K562 (cell line): ENCODE results near the gene MCMBP. TPM values are rescaled to one million over a fixed set of nuclear protein-coding genes. Genes with fewer than 3 reads are reported as not detected.

Source experiments
- BDP1 ChIP-seq: IDR thresholded peaks from 3 replicates; pipeline ENCODE4 v1.6.1; 2011; ENCODE audit not compliant: insufficient read length, insufficient read depth
- BHLHE40 ChIP-seq: IDR thresholded peaks from 2 replicates; pipeline ENCODE4 v1.6.1; 2011; ENCODE audit warnings: low read length, improper control_type of control experiment
- CHD2 ChIP-seq: IDR thresholded peaks from 2 replicates; pipeline ENCODE4 v1.6.1; 2011; ENCODE audit warnings: low read depth, low read length
- E2F3 ChIP-seq: fragments of 250-450 bp; sonication (Bioruptor Pico); IDR thresholded peaks from 2 replicates; pipeline ENCODE4 v1.4.0; 2020; ENCODE audit warnings: mild to moderate bottlenecking
- FOSL1 ChIP-seq: fragments of 200-800 bp; sonication (Bioruptor generic); conservative IDR thresholded peaks from 2 replicates; pipeline ENCODE4 v1.6.1; 2016; ENCODE audit warnings: missing genetic modification characterization, missing compliant biosample characterization
- GABPA ChIP-seq: fragments of 200-800 bp; sonication (Bioruptor generic); conservative IDR thresholded peaks from 2 replicates; pipeline ENCODE4 v1.6.1; 2016; ENCODE audit warnings: low read depth, missing genetic modification characterization, missing compliant biosample characterization
- HNRNPLL ChIP-seq: fragments of 200-400 bp; formaldehyde crosslinking; IDR thresholded peaks from 2 replicates; pipeline ENCODE4 v1.6.1; 2017; ENCODE audit warnings: low read length, low read depth, mild to moderate bottlenecking; ENCODE audit not compliant: poor library complexity, severe bottlenecking
- JUND ChIP-seq, 2 experiments: IDR thresholded peaks; 2 replicates in 1 of 2; 3 replicates in 1 of 2; pipeline ENCODE4 v1.6.1; 2011; ENCODE audit warnings: borderline replicate concordance in 2 of 2, low read depth in 2 of 2, low read length in 2 of 2, improper control_type of control experiment in 1 of 2, missing biosample characterization in 1 of 2, missing genetic modification characterization in 1 of 2, missing genetic modification reagents in 1 of 2
- MAZ ChIP-seq, 2 experiments: fragments of 450-650 bp in 1 of 2; sonication (generic) in 1 of 2; formaldehyde crosslinking; IDR thresholded peaks in 1 of 2; conservative IDR thresholded peaks in 1 of 2; 2 replicates each; pipeline versions ENCODE4 v1.4.0 to v1.5.0; 2020; ENCODE audit warnings: mild to moderate bottlenecking in 1 of 2, missing genetic modification reagents in 1 of 2
- NCOA4 ChIP-seq: fragments of 450-650 bp; IDR thresholded peaks from 2 replicates; pipeline ENCODE4 v1.6.1; 2018; ENCODE audit warnings: mild to moderate bottlenecking; ENCODE audit not compliant: partially characterized antibody
- NFATC3 ChIP-seq: fragments of 450-650 bp; IDR thresholded peaks from 2 replicates; pipeline ENCODE4 v1.6.1; 2017; ENCODE audit warnings: mild to moderate bottlenecking
- NFE2 ChIP-seq: IDR thresholded peaks from 2 replicates; pipeline ENCODE4 v1.6.1; 2014; ENCODE audit warnings: antibody characterized with exemption, low read depth
- NONO ChIP-seq, 2 experiments: fragments of 200-400 bp in 1 of 2; fragments of 450-650 bp in 1 of 2; formaldehyde crosslinking in 1 of 2; IDR thresholded peaks; 2 replicates each; pipeline ENCODE4 v1.6.1; 2017; ENCODE audit warnings: low read depth in 2 of 2, mild to moderate bottlenecking in 2 of 2, moderate library complexity in 2 of 2, low read length in 1 of 2
- PCBP1 ChIP-seq: fragments of 200-400 bp; formaldehyde crosslinking; IDR thresholded peaks from 2 replicates; pipeline ENCODE4 v1.6.1; 2018; ENCODE audit warnings: mild to moderate bottlenecking, low read depth, low read length; ENCODE audit not compliant: poor library complexity, severe bottlenecking
- POLR2G ChIP-seq: fragments of 200-400 bp; formaldehyde crosslinking; IDR thresholded peaks from 2 replicates; pipeline ENCODE4 v1.6.1; 2017; ENCODE audit warnings: low read depth, mild to moderate bottlenecking, antibody characterized with exemption, low read length, moderate library complexity
- SRF ChIP-seq, 2 experiments: fragments of 250-450, 450-650 bp in 1 of 2; sonication (Bioruptor Pico) in 1 of 2; sonication (generic) in 1 of 2; formaldehyde crosslinking; IDR thresholded peaks; 2 replicates each; pipeline versions ENCODE4 v1.5.0 to v1.5.1; 2020 to 2022; ENCODE audit warnings: mild to moderate bottlenecking in 1 of 2, missing genetic modification reagents in 1 of 2
- U2AF2 ChIP-seq: fragments of 200-400 bp; formaldehyde crosslinking; optimal IDR thresholded peaks from 2 replicates; pipeline ENCODE3; 2017; ENCODE audit warnings: low read depth, mild to moderate bottlenecking, low read length
- polyA plus RNA-seq, 8 experiments: library from polyadenylated mRNA; depleted of rRNA in 4 of 8; stranded (reverse) in 5 of 8; unstranded in 3 of 8; fragments of >200 nt; fragmentation: Nextera tagmentation in 2 of 8; fragmentation: Illumina TruSeq in 1 of 8; extraction: Ambion mirVana in 2 of 8; extraction: Trizol in 1 of 8; gene quantifications; 2 replicates each; pipeline versions ENCODE4 v1.2.1 to v1.2.3, GENCODE V29; 2011 to 2014; ENCODE audit warnings: inconsistent platforms in 1 of 8, missing spikeins in 1 of 8
- total RNA-seq, 7 experiments: library from RNA; depleted of rRNA in 6 of 7; stranded (reverse); fragments of >200 nt in 6 of 7; fragmentation: Illumina TruSeq in 2 of 7; extraction: Trizol in 2 of 7; gene quantifications; 2 replicates each; pipeline versions ENCODE4 v1.2.1 to v1.2.3, GENCODE V29; 2011 to 2021; ENCODE audit warnings: low replicate concordance in 1 of 7
- TF ChIP-seq, protein P1 (sequence below): IDR thresholded peaks from 2 replicates; pipeline ENCODE4 v1.6.1; 2012; ENCODE audit warnings: low read depth, low read length, improper control_type of control experiment, borderline replicate concordance
- TF ChIP-seq, protein P2 (sequence below): sonication (generic); formaldehyde crosslinking; IDR thresholded peaks from 2 replicates; pipeline ENCODE4 v1.8.1; 2023; ENCODE audit warnings: mild to moderate bottlenecking, missing genetic modification reagents, moderate library complexity
- TF ChIP-seq, protein P3 (sequence below): sonication (generic); formaldehyde crosslinking; IDR thresholded peaks from 2 replicates; pipeline ENCODE4 v1.9.0; 2022; ENCODE audit warnings: mild to moderate bottlenecking, missing genetic modification reagents
- TF ChIP-seq, protein P4 (sequence below), 2 experiments: IDR thresholded peaks; 2 replicates each; pipeline ENCODE4 v1.6.1; 2011; ENCODE audit warnings: borderline replicate concordance in 1 of 2, control low read depth in 1 of 2, low read depth in 1 of 2, low read length in 1 of 2, mild to moderate bottlenecking in 1 of 2, mixed read lengths in 1 of 2, moderate library complexity in 1 of 2; ENCODE audit not compliant: insufficient read depth in 1 of 2, insufficient read length in 1 of 2, poor library complexity in 1 of 2, severe bottlenecking in 1 of 2; ENCODE audit errors: extremely low read depth in 1 of 2
- TF ChIP-seq, protein P5 (sequence below): sonication (generic); formaldehyde crosslinking; IDR thresholded peaks from 2 replicates; pipeline ENCODE4 v1.8.0; 2022; ENCODE audit warnings: mild to moderate bottlenecking, low read depth, missing genetic modification reagents

Gene MCMBP
- total and polyA plus RNA-seq, 9 of the 15 experiments (the other 6 are each of a cell fraction or from before 2014, with no cell fraction given): 11.2 to 74.3 (median 50.5) TPM

DNA sequence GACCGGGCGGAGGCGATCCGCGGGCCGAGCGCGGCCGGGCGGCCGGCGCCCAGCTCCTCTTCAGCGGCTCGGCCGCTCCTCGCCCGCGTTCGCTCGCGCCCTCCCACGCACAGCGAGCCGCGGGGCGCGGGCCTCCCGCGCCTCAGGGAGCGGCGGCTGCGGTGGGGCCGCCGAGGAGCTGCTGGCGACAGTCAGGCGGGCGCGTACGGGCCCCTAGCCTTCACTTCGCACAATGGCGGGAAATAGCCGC, at the start of gene MCMBP (continued):
- TF ChIP-seq BHLHE40 (no peak), U2AF2 (no peak), CHD2 (no peak), GABPA (0 out of 2 replicates have a peak, but pooled peaks have one; percentile 28), NONO (IDR thresholded peaks at IDR 0.05; ENCODE audit: low read depth in 2 of 2, low read length in 1 of 2) (peak; percentile 37 to 75; a peak in 1 of 4 replicates), POLR2G (peak; percentile 89), PCBP1 (no peak), BDP1 (no peak), FOSL1 (0 out of 2 replicates have a peak, but pooled peaks have one; percentile 20), JUND (IDR thresholded peaks at IDR 0.05; ENCODE audit: borderline replicate concordance, low read depth, low read length) (no peak), JUND (tag; IDR thresholded peaks at IDR 0.05; ENCODE audit: borderline replicate concordance, low read depth, low read length) (no peak), E2F3 (CRISPR knock-in tag) (no peak; the same call in 1 of the 2 replicates), HNRNPLL (no peak), NFE2 (no peak), NFATC3 (no peak), NCOA4 (no peak), MAZ (CRISPR knock-in tag; conservative IDR thresholded peaks at IDR 0.05 in 1 of 2, IDR thresholded peaks at IDR 0.05 in 1 of 2) (no peak; a peak in 1 of 4 replicates), SRF (CRISPR knock-in tag; IDR thresholded peaks at IDR 0.05) (no peak)
- TF ChIP-seq, protein P1, sequence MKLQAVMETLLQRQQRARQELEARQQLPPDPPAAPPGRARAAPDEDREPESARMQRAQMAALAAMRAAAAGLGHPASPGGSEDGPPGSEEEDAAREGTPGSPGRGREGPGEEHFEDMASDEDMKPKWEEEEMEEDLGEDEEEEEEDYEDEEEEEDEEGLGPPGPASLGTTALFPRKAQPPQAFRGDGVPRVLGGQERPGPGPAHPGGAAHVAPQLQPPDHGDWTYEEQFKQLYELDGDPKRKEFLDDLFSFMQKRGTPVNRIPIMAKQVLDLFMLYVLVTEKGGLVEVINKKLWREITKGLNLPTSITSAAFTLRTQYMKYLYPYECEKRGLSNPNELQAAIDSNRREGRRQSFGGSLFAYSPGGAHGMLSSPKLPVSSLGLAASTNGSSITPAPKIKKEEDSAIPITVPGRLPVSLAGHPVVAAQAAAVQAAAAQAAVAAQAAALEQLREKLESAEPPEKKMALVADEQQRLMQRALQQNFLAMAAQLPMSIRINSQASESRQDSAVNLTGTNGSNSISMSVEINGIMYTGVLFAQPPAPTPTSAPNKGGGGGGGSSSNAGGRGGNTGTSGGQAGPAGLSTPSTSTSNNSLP: no peak
- TF ChIP-seq, protein P2, sequence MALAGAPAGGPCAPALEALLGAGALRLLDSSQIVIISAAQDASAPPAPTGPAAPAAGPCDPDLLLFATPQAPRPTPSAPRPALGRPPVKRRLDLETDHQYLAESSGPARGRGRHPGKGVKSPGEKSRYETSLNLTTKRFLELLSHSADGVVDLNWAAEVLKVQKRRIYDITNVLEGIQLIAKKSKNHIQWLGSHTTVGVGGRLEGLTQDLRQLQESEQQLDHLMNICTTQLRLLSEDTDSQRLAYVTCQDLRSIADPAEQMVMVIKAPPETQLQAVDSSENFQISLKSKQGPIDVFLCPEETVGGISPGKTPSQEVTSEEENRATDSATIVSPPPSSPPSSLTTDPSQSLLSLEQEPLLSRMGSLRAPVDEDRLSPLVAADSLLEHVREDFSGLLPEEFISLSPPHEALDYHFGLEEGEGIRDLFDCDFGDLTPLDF (CRISPR knock-in tag): no peak
- TF ChIP-seq, protein P3, sequence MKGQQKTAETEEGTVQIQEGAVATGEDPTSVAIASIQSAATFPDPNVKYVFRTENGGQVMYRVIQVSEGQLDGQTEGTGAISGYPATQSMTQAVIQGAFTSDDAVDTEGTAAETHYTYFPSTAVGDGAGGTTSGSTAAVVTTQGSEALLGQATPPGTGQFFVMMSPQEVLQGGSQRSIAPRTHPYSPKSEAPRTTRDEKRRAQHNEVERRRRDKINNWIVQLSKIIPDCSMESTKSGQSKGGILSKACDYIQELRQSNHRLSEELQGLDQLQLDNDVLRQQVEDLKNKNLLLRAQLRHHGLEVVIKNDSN (CRISPR knock-in tag): no peak
- TF ChIP-seq, protein P4, sequence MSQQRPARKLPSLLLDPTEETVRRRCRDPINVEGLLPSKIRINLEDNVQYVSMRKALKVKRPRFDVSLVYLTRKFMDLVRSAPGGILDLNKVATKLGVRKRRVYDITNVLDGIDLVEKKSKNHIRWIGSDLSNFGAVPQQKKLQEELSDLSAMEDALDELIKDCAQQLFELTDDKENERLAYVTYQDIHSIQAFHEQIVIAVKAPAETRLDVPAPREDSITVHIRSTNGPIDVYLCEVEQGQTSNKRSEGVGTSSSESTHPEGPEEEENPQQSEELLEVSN (IDR thresholded peaks at IDR 0.05; ENCODE audit: borderline replicate concordance in 1 of 2, extremely low read depth in 1 of 2, insufficient read depth in 1 of 2, insufficient read length in 1 of 2, low read depth in 1 of 2, low read length in 1 of 2, poor library complexity in 1 of 2, severe bottlenecking in 1 of 2): no peak
- TF ChIP-seq, protein P5, sequence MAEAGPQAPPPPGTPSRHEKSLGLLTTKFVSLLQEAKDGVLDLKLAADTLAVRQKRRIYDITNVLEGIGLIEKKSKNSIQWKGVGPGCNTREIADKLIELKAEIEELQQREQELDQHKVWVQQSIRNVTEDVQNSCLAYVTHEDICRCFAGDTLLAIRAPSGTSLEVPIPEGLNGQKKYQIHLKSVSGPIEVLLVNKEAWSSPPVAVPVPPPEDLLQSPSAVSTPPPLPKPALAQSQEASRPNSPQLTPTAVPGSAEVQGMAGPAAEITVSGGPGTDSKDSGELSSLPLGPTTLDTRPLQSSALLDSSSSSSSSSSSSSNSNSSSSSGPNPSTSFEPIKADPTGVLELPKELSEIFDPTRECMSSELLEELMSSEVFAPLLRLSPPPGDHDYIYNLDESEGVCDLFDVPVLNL (CRISPR knock-in tag): no peak
